HuH-7 (cell line): ENCODE results near the gene POLR2J3.
"Not testable (repeated sequence)": the region's sequence is repeated elsewhere in the genome, so short reads cannot be mapped to it uniquely, and the experiment has no call there.

Source experiments
- DNase-seq: peaks from one replicate; pipeline ENCODE4 v3.0.0; 2011; ENCODE audit warnings: low spot score

Gene POLR2J3

DNA sequence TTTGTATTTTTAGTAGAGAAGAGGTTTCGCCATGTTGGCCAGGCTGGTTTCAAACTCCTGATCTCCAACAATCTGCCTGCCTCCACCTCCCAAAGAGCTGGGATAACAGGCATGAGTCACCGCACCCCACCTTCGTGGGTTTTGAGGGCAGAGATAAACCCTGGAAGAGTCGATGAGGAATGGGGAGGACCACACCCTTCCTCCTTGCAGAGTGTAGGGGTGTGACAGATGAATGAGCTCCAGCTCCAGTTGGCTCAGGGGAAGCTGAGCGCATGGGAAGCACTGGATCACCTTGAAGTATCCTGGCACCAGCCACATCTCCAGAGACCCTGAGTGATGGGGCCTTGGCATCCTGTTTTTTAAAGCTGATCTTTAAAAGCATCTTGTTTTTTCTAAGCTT is 11.1 kb upstream of the POLR2J3 start:
- not testable (repeated sequence) for DNase-seq

DNA sequence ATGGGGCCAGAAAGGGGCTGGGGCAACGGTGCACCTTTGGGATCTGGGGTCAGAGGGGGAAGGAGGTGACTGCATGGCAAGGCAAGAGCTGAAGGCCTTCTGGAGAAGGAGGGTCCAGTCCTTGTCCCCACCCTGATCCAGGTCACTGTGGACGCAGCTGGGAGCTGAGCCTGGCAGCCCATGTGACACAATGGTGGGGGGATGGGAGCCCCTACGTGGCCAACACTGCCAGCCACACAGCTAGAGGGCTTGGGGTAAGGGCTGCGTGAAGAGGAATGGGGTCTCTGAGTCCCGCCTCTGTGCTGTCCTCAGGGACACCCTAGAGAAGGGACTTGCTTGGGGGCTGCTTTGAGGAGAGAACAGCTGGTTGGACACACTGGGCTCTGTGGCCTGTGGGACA is 9.3 kb upstream of the POLR2J3 start:
- not testable (repeated sequence) for DNase-seq

DNA sequence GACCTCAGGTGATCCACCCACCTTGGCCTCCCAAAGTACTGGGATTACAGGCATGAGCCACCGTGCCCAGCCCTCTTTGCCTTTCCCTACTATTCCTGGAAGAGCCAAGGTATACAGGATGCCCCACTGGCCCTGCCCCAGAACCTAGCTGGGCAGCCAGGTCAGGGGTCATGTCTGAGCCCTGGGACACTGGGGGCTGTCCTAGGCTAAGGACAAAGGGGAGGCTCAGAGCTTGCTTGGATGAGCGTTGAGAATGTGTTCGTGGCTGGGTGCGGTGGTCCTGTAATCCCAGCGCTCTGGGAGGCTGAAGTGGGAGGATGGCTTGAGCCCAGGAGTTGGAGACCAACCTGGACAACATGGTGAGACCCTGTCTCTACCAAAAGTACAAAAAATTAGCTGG is 6.1 kb upstream of the POLR2J3 start:
- not testable (repeated sequence) for DNase-seq

- DNase-seq, result not testable (repeated sequence)
These were observed 5.2 kb upstream of the POLR2J3 start for GRCh38 chr7:102577315-102578240.

DNA sequence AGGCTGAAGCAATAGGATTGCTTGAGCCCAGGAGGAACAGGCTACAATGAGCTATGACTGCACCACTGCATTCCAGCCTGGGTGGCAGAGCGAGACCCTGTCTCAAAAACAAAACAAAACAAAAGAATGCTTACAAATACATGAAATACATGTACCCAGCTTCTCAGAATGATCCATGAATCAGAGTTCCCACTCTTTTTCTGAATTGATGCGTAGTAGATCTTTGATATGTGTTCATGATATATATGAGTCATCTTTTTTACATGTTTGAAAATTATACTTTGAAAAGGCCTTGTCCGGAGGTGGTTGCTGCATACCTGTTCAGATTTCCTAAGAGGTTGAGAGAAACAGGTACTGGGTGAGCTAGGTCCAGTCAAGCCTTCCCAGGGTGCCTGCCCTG is 4.0 kb upstream of the POLR2J3 start:
- not testable (repeated sequence) for DNase-seq

GRCh38 chr7:102574607-102575006 is 2.2 kb upstream of the POLR2J3 start:
- not testable (repeated sequence) for DNase-seq

- not testable (repeated sequence) for DNase-seq
These were observed 3.8 kb downstream of the POLR2J3 start for GRCh38 chr7:102568620-102569019.

DNA sequence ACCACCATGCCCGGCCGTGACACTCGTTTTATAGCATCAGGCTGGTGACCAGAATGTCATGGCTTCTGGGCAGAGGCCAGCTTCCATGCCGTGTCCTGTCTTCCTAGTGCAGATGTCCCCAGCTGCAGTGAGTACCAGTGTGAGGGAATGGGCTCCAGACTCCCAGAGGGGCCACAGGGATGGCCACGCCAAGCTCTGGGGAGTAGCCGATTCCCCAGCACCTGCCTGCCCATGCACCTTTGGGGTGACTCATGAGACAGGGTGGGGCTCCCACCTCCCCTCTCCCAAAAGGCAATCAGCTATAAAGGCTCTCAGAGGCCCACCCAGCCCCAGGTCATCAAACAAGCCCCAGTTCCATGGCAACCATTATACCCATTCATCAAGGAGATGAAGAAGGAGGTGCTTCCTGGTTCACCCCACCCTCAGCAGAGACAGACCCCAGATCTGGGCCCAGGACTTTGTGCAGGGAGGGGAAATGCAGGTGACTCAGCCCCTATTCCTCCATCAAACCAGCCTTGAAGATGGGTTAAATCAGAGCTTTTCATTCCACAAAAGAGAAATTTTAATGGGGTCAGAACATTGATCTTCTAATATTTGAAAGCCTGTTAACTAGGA is 21.5 kb downstream of the POLR2J3 start, which contains the start of gene SPDYE2:
TSS of gene SPDYE2 (plus strand) at position 419 of the 615 bp plus-strand sequence. CDS start 2,030 bp downstream, outside the sequence.
- DNase-seq, result not testable (repeated sequence)

- DNase-seq, result not testable (repeated sequence)
These were observed 26.0 kb downstream of the POLR2J3 start for GRCh38 chr7:102546353-102546752.

- not testable (repeated sequence) for DNase-seq
These were observed 27.1 kb downstream of the POLR2J3 start for GRCh38 chr7:102545288-102545687.

GRCh38 chr7:102544372-102544771 is 28.0 kb downstream of the POLR2J3 start:
- DNase-seq, result not testable (repeated sequence)

DNA sequence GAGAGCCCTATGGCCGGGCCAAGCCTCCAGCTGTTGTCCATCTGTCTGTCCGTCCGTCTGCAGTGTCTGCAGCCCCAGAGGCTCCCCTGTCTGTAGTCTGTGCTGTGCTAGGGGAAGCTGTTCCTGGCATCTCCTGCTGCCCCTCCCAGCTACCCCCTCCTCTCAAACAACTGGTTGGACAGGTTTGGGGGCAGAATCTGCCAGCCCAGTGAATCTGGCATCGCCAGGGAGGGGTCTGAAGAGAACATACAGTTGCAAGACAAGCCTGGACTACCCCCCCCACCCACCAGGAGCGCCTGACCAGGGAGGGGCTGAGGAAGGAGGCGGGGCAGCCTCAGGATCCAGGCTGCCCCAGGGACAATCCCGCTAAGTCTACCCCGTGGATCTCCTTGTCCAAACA is 28.8 kb downstream of the POLR2J3 start, which contains the start of gene UPK3BL2:
TSS of gene UPK3BL2 (minus strand) at position 101 of the 400 bp plus-strand sequence. CDS start at position 41, 60 bp downstream.
- DNase-seq, result not testable (repeated sequence)

DNA sequence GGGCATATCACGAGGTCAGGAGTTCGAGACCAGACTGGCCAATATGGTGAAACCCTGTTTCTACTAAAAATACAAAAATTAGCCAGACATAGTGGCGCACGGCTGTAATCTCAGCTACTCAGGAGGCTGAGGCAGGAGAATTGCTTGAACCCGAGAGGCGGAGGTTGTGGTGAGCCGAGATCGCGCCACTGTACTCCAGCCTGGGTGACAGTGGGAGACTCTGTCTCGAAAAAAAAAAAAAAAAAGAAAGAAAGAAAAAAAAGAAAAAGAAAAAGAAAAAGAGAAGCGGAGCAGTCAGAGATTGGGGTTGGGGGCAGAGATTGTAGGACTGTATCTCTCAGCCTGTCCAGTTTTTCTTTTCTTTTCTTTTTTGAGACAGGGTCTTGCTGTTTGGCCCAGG is 29.6 kb downstream of the POLR2J3 start:
- DNase-seq, result not testable (repeated sequence)

GRCh38 chr7:102542083-102542482 is 30.3 kb downstream of the POLR2J3 start:
- not testable (repeated sequence) for DNase-seq

GRCh38 chr7:102540604-102541003 is 31.8 kb downstream of the POLR2J3 start:
- not testable (repeated sequence) for DNase-seq

DNA sequence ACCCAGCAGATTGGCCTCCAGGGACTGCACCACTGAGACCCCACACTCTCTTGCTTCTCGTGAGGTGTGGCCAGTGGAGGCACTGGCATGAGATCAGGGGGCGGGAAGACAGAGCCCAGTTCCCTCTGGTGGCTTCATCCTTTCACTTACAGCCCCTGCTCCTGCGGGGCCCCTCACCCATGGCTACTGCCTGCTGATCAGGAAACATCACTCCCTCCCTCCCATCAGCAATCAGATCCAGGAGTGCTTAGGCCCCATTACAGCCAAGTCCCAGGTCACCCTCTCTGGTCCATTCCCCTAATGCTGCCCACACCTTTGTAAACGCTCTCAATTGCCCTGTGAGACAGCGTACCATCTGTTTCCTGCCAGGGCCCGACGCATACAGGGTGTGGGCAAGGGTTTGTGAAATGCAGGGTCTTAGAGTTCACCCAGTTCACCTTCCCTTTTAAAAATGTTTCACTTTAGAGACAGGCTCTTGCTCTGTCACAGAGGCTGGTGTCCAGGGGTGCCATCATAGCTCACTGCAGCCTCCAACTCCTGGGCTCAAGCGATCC is 37.2 kb downstream of the POLR2J3 start:
- DNase-seq, result not testable (repeated sequence)

DNA sequence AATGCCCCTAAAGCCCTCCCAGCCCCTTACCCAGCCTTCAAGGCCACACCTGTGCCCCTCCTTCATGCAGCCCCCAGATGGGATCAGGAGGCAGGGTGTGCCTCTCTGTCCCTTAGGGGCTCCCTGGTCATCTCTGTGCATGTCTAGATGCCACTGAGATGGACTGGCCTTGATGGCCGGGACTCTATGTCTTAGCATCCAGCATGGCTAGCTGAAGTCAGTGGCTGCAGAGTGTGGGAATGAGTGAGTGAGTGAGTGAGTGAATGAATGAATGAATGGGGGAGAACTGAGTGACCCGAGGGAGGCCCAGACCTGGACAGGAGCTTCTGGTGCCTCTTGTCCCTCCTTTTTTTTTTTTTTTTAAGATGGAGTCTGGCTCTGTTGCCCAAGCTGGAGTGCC is 40.3 kb downstream of the POLR2J3 start:
- not testable (repeated sequence) for DNase-seq

DNA sequence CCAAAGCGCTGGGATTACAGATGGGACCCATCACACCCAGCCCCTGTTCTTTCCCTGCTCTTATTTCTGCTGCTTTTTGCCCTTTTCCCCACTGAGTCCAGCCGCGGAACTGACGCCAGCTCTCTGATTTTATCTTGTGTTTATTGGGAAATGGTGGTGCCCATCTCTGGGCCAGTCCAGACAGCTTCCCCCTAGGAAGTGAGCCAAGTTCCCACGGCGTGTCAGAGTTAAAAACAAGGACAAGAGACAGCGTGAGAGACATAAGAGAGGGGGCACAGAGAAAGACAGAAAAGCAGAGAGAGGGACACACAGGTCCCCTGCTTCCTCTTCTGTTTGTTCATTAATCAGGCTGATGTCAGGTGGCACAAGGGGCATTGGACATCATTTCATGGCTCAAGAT is 40.8 kb downstream of the POLR2J3 start:
- not testable (repeated sequence) for DNase-seq

GRCh38 chr7:102527822-102528793 is 44.3 kb downstream of the POLR2J3 start:
- not testable (repeated sequence) for DNase-seq

DNA sequence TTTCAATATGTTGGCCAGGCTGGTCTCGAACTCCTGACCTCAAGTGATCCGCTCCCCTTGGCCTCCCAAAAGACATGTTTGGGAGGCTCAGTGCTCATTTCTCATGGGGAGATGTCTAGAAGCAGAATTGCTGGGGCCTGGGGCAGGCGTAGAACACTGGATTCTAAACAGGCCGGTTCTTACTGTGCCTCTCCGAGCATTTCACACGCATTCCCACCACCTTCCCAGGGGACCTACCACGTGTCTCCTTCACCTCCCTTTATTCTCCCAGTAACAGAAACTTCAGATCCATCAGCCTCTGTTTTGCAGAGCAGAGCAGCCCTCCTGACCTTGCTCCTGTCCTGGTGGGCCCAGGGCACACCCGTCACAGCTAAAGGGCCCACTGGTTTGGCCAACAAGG is 45.2 kb downstream of the POLR2J3 start:
- DNase-seq, result not testable (repeated sequence)

GRCh38 chr7:102524803-102525202 is 47.6 kb downstream of the POLR2J3 start:
- not testable (repeated sequence) for DNase-seq
